Fibroblast of lung (primary cell): Measurements from ENCODE around the gene HLA-DRB1.

Source experiments
- CTCF ChIP-seq, 2 donors: IDR thresholded peaks in 1 of 2; conservative IDR thresholded peaks in 1 of 2; 1 replicate in 1 of 2; 2 replicates in 1 of 2; pipeline ENCODE4 v1.5.1; 2011 to 2012; ENCODE audit warnings: low read length in 2 of 2, control low read depth in 1 of 2, inconsistent platforms in 1 of 2, low read depth in 1 of 2, mild to moderate bottlenecking in 1 of 2
- EZH2 ChIP-seq: IDR thresholded peaks from 2 replicates; pipeline ENCODE4 v1.5.1; 2012; ENCODE audit warnings: low read length, control low read depth, mild to moderate bottlenecking; ENCODE audit errors: missing control alignments

DNA sequence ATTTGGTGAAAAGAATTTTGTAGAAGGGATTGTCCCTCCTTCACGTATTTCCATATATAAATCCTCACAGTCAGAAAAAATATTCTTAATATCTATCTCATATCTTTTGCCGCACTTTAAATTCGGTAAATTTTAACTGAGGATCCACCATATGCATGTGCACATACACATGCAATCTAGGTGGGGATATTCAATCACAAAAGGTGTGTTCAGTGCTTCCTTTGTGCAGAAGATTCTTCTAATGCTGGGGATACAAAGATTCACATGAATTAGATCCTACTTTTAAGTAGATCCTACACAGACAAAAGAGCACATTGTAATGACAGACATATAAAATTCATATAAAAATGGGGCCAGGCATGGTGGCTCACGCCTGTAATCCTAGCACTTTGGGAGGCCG, 13.6 kb upstream of the HLA-DRB1 start:
- no peak for TF ChIP-seq CTCF (conservative IDR thresholded peaks at IDR 0.05 in 1 of 2, IDR thresholded peaks at IDR 0.05 in 1 of 2; ENCODE audit: low read depth in 1 of 2, low read length in 2 of 2)
- no peak for TF ChIP-seq EZH2
